BLaER1 (cell line): ENCODE data around the gene USP24.
A peak's percentile ranks its signal among the peaks of the same experiment; 100 is the strongest.
"Not testable (repeated sequence)": the region's sequence is repeated elsewhere in the genome, so short reads cannot be mapped to it uniquely, and the experiment has no call there.

ENCODE experiments used
- H3K27ac ChIP-seq: shearing (Covaris generic); formaldehyde crosslinking; 2 replicates; pipeline ENCODE4 v1.8.1; 2022
- H3K27me3 ChIP-seq: shearing (Covaris generic); formaldehyde crosslinking; 2 replicates; pipeline ENCODE4 v1.8.1; 2022
- H3K36me3 ChIP-seq: shearing (Covaris generic); formaldehyde crosslinking; 2 replicates; pipeline ENCODE4 v1.8.1; 2022
- H3K4me1 ChIP-seq: shearing (Covaris generic); formaldehyde crosslinking; 2 replicates; pipeline ENCODE4 v1.8.1; 2022
- H3K4me2 ChIP-seq: shearing (Covaris generic); formaldehyde crosslinking; 2 replicates; pipeline ENCODE4 v1.8.1; 2022
- H3K4me3 ChIP-seq: shearing (Covaris generic); formaldehyde crosslinking; 2 replicates; pipeline ENCODE4 v1.8.1; 2022
- H3K9ac ChIP-seq: shearing (Covaris generic); formaldehyde crosslinking; 2 replicates; pipeline ENCODE4 v1.8.1; 2022
- H3K9me3 ChIP-seq: shearing (Covaris generic); formaldehyde crosslinking; 2 replicates; pipeline ENCODE4 v1.8.1; 2022
- H4K20me1 ChIP-seq: shearing (Covaris generic); formaldehyde crosslinking; 2 replicates; pipeline ENCODE4 v1.8.1; 2022
- Cebpa-rat ChIP-seq: shearing (Covaris generic); IDR thresholded peaks from 2 replicates; pipeline ENCODE4 v1.8.1; 2022

Gene USP24

DNA sequence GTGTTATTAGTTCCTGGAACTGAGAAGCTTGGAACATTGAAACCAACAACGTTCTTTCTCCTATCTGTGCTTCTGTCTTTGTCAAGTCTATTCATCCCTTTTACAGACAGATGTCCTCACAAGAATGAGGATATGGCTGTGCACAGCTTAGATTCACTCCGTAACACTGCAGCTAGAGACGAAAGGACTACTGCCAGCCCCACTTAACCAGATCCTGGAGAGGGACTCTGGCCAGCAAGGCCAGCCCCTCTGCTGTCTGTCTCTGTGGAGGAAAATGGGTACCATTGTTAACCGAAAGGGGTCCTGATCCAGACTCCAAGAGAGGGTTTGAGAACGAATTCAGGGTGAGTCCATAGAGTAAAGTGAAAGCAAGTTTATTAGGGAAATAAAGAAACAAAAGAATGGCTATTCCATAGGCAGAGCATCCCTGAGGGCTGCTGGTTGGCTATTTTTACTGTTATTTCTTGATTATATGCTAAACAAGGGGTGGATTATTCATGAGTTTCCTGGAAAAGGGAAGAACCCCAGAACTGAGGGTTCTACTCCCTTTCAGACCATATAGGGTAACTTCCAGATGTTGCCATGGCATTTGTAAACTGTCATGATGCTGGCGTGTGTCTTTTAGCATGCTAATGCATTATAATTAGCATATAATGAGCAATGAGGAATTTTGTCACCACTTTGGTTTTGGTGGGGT lies 17.4 kb upstream of the USP24 start:
- Histone ChIP-seq H4K20me1 (no peaks in the 10 kb centered on the region), H3K27ac (no peak overlapping the region), H3K9me3 (peaks cover 9% of the 10 kb centered on the region), H3K9ac (no peak overlapping the region), H3K4me3 (no peak overlapping the region), H3K4me2 (no peak overlapping the region), H3K27me3 (no peaks in the 10 kb centered on the region), H3K36me3 (no peaks in the 10 kb centered on the region), H3K4me1 (no peaks in the 10 kb centered on the region)
- no peak for TF ChIP-seq Cebpa-rat

DNA sequence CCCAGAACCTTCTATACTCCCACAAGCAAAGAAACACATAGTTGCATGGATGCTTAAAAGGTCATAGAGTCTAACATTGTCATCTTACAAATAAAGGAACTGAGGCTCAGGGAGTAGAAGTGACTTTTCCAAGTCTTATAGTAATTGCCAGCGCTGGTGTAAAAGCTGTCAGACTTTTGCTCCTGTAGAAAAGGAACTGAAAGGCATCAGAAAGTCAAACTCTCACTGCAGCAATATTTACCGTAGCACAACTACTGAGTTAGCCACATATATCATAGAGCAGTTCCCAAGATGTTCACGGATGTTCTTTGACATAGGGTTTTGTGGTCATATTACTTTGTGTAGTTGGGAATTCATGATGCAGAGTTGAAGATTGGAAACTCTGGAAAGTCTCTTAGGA lies 16.6 kb upstream of the USP24 start:
- Histone ChIP-seq H3K9me3 (peaks cover 13% of the 10 kb centered on the region), H3K27ac (no peak overlapping the region)
- TF ChIP-seq Cebpa-rat = no peak

DNA sequence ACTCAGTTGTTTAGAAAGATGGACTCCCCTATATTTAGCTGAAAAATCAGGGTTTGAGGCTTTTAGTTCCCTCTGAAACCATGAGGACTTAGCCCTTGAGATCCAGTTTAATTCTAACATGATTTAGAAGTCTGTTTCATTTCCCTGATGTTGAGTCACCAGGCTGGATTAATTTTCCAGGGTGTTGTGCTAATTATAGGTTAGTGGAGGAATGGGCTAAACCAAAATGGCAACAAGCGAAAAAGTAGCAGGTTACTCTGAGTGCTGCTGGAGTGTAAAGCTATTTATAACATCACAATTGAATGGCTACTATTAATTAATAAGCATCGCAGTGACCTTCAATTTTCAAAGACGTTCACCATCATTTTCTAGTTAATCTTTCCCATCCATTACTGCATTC lies 15.5 kb upstream of the USP24 start:
- no peak overlapping the region for H3K27ac ChIP-seq
- no peak overlapping the region for H3K9ac ChIP-seq
- H4K20me1 ChIP-seq = no peaks in the 10 kb centered on the region
- H3K4me3 ChIP-seq = no peak overlapping the region
- H3K9me3 ChIP-seq = peaks cover 13% of the 10 kb centered on the region
- H3K36me3 ChIP-seq = no peaks in the 10 kb centered on the region
- H3K4me2 ChIP-seq = no peak overlapping the region
- no peaks in the 10 kb centered on the region for H3K27me3 ChIP-seq
- H3K4me1 ChIP-seq = no peaks in the 10 kb centered on the region
- TF ChIP-seq Cebpa-rat = no peak

More for the DNA sequence above, 16.6 kb upstream of the USP24 start:
- H3K4me1 ChIP-seq = no peaks in the 10 kb centered on the region
- no peaks in the 10 kb centered on the region for H3K27me3 ChIP-seq
- no peaks in the 10 kb centered on the region for H3K36me3 ChIP-seq
- no peaks in the 10 kb centered on the region for H4K20me1 ChIP-seq
- H3K4me2 ChIP-seq = no peak overlapping the region
- H3K9ac ChIP-seq = no peak overlapping the region
- H3K4me3 ChIP-seq = no peak overlapping the region

DNA sequence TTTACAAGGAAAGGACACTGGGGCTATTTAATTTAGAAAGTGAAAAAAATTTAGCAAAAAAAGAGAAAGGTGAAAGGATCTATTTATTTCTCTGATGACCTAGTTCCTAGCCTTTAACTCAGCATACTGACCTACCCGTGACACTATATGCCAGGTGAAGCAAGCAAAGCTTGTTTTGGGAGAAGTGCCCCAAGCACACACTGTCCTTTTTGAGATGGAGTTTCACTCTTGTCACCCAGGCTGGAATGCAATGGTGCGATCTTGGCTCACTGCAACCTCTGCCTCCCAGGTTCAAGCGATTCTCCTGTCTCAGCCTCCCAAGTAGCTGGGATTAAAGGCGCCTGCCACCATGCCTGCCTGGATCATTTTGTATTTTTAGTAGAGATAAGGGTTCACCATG lies 14.6 kb upstream of the USP24 start:
- H3K9ac ChIP-seq, H3K4me1 ChIP-seq, H3K27me3 ChIP-seq, H3K4me2 ChIP-seq, H3K36me3 ChIP-seq, H3K27ac ChIP-seq, H4K20me1 ChIP-seq, H3K4me3 ChIP-seq: not testable (repeated sequence)
- peaks cover 13% of the 10 kb centered on the region for H3K9me3 ChIP-seq

DNA sequence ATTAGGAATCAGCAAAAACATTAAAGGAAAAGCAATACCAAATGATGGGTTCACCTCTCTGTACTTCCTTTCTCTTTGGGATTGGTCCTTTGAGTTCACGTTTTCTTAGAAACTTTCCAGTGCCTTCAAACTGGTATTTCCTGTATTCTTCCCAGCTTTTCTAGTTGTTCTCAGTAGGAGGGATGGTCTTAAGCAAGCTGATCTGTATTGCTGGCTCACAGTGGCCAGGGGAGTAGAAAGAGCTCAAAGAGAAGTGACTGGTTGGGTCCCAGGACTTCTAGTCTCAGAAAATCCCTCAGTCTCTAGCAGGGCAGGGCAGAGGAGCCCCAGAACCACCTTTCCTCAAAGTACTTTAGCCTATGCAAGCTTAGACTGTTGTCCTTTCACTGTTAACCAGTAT lies 10.1 kb upstream of the USP24 start:
- Histone ChIP-seq H3K4me1 (no peaks in the 10 kb centered on the region), H3K9ac (no peak overlapping the region), H4K20me1 (no peaks in the 10 kb centered on the region), H3K4me3 (no peak overlapping the region), H3K4me2 (no peak overlapping the region), H3K9me3 (peaks cover 13% of the 10 kb centered on the region), H3K36me3 (no peaks in the 10 kb centered on the region), H3K27ac (no peak overlapping the region), H3K27me3 (no peaks in the 10 kb centered on the region)
- no peak for TF ChIP-seq Cebpa-rat

DNA sequence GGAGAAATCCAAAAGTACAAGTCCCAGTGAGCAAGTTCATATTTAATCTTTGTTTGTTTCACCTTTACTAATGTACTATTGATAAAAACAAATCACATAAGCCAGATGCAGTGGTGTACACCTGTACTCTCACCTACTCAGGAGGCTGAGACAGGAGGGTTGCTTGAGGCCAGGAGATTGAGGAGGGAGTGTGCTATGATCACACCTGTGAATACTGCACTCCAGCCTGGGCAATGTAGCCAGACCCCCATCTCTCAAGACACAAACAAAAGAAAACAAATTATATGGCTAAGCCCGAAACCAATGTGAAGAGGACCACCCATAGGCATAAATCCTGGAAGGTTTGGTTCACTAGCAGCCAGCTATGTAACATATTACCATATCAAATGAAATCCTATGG lies 9.6 kb upstream of the USP24 start:
- H3K36me3 ChIP-seq = no peaks in the 10 kb centered on the region
- H3K9ac ChIP-seq = no peak overlapping the region
- H3K27me3 ChIP-seq = no peaks in the 10 kb centered on the region
- H3K27ac ChIP-seq = no peak overlapping the region
- H3K4me2 ChIP-seq = no peak overlapping the region
- no peak overlapping the region for H3K4me3 ChIP-seq
- TF ChIP-seq Cebpa-rat = no peak
- peaks cover 13% of the 10 kb centered on the region for H3K9me3 ChIP-seq
- H4K20me1 ChIP-seq = no peaks in the 10 kb centered on the region
- H3K4me1 ChIP-seq = no peaks in the 10 kb centered on the region

DNA sequence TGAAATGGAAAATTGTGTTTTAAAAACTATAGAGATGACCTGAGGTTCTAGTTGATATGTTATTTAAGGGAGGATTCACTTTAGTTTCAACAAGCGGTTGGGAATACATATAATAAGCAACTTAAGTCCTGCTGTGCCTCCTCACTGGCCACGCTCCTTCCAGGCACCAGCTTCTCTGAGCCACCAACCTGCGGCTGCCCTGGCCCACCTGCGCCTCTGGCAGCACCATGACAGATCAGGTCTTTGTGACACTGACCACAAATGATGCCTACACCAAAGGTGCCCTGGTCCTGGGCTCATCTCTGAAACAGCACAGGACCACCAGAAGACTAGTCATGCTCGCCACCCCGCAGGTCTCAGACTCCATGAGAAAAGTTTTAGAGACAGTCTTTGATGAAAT lies 7.0 kb upstream of the USP24 start:
- TF ChIP-seq Cebpa-rat = no peak
- no peaks in the 10 kb centered on the region for H4K20me1 ChIP-seq
- no peak overlapping the region for H3K4me2 ChIP-seq
- H3K36me3 ChIP-seq = no peaks in the 10 kb centered on the region
- H3K27me3 ChIP-seq = no peaks in the 10 kb centered on the region
- H3K9me3 ChIP-seq = no peaks in the 10 kb centered on the region
- no peak overlapping the region for H3K27ac ChIP-seq
- H3K4me1 ChIP-seq = peaks cover 12% of the 10 kb centered on the region
- no peak overlapping the region for H3K4me3 ChIP-seq
- no peak overlapping the region for H3K9ac ChIP-seq

DNA sequence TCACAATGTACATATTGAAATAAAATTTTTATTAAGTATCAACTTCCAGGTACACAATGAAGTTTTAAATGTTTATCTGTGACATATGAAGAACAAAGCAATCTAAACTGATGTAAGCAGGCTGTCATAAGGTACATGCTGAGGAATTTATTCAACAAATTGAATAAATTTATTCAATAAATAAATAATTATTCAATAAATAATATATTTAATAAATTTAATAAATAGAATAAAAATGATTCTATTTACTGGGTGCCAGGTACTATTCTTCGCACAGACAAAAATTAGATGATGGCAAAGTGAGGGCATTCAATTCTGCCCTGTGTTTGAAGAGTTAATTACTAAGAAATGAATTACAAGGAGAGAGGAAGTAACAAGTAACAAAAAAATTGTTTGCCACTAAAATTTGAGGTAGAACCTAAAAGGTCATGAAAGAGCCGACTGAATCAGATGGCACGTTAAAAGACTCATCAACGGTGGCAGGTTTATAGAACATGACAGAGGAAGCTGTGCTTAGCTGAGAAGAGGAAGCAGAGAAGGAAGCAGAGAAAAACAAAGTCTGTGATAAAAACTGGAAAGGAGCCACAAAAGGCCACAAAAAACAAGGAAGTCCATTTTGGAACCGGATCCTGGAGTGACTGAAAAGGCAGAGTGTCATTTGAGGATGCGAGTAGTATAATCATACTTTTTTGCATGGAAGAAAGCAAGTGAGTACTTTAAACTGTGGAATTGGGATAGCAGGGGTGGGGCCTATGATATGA lies 2.2 kb upstream of the USP24 start:
- peak overlapping the region; percentile 20; the same call in 1 of the 2 replicates for H3K27ac ChIP-seq
- no peak for TF ChIP-seq Cebpa-rat
- H3K4me1 ChIP-seq = peaks cover 36% of the 10 kb centered on the region
- peak overlapping the region; percentile 91 for H3K4me2 ChIP-seq
- H3K9me3 ChIP-seq = no peaks in the 10 kb centered on the region
- H3K27me3 ChIP-seq = no peaks in the 10 kb centered on the region
- no peaks in the 10 kb centered on the region for H3K36me3 ChIP-seq
- no peak overlapping the region; the same call in 1 of the 2 replicates for H3K9ac ChIP-seq
- H4K20me1 ChIP-seq = peaks cover 18% of the 10 kb centered on the region
- no peak overlapping the region for H3K4me3 ChIP-seq

DNA sequence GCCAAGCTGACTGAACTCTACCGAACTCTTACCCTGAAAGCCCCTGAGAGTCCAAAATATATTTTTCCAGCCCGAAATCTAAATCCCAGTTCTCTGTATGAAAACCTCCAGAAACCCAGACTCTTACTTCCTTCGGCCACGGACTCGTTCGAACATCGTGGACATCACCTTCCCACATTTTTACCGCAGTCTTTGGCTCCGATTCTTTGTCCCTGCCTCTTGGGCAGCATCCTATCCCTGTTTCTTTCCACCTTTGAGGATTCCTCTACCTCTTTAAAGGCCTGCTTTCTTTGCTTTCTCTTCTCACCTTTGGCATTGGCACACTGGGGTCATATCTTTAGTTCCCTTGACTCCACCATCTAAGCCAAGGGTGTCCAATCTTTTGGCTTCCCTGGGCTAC lies 932 bp upstream of the USP24 start:
- Histone ChIP-seq H3K4me3 (peak overlapping the region; percentile 95), H4K20me1 (peaks cover 31% of the 10 kb centered on the region), H3K4me1 (peaks cover 49% of the 10 kb centered on the region), H3K9me3 (no peaks in the 10 kb centered on the region), H3K36me3 (no peaks in the 10 kb centered on the region), H3K4me2 (peak overlapping the region; percentile 91), H3K27ac (peak overlapping the region; percentile 99), H3K9ac (peak overlapping the region; percentile 99), H3K27me3 (no peaks in the 10 kb centered on the region)
- no peak for TF ChIP-seq Cebpa-rat

DNA sequence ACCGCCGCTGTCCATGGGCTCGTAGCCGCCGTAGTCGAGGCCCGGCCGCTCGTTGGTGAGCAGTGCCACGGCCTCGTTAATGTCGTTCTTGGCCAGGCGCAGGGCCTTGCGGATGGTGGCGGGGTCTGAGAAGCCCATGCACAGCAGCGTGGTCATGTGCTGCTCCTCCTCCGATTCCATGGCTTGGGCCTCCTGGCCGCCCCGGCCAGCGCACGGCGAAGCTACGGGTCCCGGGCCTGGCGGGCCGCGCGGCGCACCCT lies 300 bp downstream of the USP24 start:
- peak overlapping the region; percentile 99 for H3K9ac ChIP-seq
- H3K4me3 ChIP-seq = peak overlapping the region; percentile 95
- no peak for TF ChIP-seq Cebpa-rat
- H3K4me2 ChIP-seq = peak overlapping the region; percentile 91
- peaks cover 57% of the 10 kb centered on the region for H3K4me1 ChIP-seq
- H4K20me1 ChIP-seq = peaks cover 44% of the 10 kb centered on the region
- H3K9me3 ChIP-seq = no peaks in the 10 kb centered on the region
- H3K27ac ChIP-seq = peak overlapping the region; percentile 99
- no peaks in the 10 kb centered on the region for H3K36me3 ChIP-seq
- H3K27me3 ChIP-seq = no peaks in the 10 kb centered on the region
